GM19043 (cell line): ENCODE data around the gene VGLL4.

Experiments used
- ATAC-seq: cut with Tn5 transposase; IDR thresholded peaks from one replicate; pipeline ENCODE4 v1.9.1; 2021; ENCODE audit warnings: low read depth; ENCODE audit not compliant: unreplicated experiment

The VGLL4 gene

GRCh38 chr3:11555881-11556633, 87.7 kb downstream of the VGLL4 start:
- ATAC-seq, result no peak

DNA sequence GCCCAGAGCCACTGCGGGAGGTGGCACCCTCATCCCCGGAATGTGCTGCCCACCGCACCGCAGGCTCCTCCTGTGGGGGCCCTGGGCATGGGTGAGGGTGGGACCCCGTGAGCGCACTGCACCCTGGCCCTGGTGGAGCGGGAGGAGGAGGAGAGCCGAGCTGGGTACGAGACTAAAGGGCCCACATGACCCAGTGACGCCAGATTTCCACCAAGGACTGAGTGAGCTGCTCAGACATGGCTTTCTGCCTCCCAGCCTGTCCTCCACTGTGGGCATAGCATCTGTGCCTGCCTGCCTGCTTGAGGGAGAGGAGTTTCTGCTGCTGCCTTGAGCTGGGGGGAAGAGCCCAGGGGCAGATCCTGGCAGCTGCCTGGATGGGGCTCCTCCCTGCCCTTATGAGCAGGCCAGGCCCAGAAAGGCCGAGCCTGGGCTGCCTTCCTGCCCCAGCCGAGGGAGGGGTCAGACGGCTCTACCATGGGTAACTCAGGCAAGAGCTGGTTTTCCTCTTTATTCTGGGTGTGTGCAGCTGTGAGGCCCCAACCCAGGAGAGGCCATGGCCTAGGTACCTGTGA, 88.4 kb downstream of the VGLL4 start:
- no peak for ATAC-seq

GRCh38 chr3:11554666-11555065, 89.0 kb downstream of the VGLL4 start:
- no peak for ATAC-seq

DNA sequence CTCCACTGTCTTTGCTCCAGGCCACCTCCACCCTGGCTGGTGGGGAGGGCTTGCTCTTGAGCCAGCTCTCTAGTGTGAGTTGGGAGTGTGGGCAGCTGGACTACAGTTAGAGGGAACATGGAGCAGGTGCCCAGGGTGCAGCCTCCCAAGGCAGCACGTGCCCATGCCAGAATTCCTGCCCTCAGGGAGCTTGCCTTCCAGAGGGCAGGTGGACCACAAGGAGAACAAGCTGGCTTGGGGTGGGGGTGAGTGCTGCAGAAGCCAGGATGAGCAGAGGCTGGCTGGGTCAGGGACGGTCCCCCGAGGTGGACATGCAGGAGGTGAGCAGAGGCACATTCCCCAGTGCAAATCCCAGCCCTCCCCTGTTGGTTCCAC, 89.5 kb downstream of the VGLL4 start:
- ATAC-seq, result no peak

DNA sequence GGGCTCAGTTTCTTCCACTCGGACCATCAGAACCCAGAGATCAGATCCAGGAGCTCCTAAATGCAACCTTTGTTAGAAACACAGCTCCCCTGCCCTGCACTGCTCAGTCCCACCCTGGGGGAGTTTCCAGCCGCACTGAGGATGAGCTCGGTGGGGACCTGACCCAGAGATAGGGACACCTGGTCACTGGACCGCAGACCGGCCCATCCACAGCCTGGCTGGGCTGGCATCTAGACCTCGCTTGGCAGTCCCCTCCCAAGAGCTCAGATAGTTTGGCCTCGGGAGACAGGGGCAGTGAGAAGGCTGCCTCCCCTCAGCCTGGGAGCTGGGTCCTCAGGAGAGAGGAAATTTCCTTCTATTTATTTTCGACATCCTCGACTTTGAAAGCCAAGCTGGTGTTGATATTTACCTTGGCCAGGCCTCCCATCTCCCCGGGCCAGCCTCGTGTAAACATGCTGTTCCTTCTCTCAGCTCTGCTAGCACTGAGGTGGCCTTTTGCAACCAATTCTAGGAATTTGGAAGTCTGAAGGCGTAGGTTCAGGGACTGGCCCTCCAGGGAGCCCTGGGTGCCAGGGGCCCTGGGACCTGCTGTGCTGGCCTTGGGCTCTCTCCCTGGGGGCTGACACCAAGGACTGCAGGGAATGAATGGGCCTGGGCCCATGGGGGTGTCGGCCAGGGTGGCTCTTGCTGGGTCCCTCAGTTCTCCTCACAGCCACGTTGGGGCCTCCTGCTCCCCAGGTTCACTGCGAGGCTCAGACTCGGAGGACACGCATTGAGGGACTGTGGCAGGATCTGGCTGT, 90.1 kb downstream of the VGLL4 start:
- no peak for ATAC-seq

GRCh38 chr3:11552289-11553264, 91.1 kb downstream of the VGLL4 start:
- ATAC-seq, result no peak

DNA sequence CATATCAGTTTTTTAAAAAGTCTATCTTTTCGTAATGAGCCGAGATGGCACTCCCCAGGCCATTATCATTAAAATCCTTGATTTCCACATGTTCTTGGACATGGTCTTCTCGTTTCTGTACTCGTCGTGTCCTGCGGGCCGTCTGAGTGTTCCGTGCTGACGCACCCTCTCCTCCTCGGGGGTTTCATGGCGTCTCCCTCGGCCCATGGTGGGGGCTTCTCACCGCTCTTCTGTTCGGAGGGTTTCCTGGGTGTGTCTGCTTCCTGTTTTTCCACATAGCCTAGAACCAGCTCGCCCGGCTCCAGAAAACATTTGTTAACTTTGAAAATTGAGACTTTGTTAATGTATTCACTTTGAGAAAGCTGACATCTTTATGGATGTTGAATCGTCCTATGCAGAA, 92.7 kb downstream of the VGLL4 start:
- ATAC-seq, result no peak

DNA sequence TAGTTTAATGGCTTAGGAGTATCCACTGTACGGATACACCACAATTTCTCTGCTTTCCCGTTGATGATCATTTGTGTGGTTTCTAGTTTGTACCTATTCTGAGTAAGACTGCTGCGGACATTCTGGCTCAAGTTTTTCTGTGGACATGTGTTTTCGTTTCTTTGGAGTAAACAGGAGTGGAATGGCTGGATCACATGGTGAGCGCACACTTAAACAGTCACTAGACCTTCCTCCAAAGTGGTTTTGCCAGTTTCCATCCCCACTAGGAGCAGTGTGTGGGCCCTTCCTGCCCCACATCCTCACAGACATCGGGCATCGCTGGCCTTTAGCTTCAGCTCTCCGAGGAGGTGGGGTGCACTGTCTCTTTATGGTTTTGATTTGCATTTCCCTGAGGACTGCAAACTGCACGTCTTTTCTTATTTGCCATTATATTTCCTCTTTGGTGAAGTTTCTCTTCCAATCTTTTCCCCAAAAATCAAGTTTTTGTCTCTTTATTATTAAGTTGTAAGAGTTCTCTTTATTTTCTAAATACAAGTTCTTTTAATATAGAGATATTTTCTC, 94.1 kb downstream of the VGLL4 start:
- no peak for ATAC-seq

DNA sequence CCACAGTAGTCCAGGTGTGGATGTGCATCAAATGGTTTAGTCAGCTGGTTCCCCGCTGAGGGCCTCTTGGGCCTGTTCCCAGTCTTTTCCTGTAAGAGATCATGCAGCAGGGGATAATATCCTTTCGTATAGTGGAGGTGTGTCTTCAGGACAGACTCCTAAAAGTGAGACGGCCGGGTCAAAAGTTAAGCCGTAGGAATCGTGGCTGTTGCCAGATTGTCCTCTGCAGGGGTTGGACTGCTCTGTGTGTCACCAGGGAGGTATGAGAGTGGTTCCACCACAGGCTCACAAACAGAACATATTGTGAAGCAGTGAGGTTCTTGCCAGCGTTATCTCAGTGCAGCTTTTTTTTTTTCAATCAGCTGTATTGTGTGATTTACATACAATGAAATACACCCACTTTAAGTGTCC, 95.0 kb downstream of the VGLL4 start:
- ATAC-seq, result no peak

- ATAC-seq, result no peak
Observed at GRCh38 chr3:11547498-11547897, 96.2 kb downstream of the VGLL4 start.

GRCh38 chr3:11546657-11547302, 96.9 kb downstream of the VGLL4 start:
- no peak for ATAC-seq

DNA sequence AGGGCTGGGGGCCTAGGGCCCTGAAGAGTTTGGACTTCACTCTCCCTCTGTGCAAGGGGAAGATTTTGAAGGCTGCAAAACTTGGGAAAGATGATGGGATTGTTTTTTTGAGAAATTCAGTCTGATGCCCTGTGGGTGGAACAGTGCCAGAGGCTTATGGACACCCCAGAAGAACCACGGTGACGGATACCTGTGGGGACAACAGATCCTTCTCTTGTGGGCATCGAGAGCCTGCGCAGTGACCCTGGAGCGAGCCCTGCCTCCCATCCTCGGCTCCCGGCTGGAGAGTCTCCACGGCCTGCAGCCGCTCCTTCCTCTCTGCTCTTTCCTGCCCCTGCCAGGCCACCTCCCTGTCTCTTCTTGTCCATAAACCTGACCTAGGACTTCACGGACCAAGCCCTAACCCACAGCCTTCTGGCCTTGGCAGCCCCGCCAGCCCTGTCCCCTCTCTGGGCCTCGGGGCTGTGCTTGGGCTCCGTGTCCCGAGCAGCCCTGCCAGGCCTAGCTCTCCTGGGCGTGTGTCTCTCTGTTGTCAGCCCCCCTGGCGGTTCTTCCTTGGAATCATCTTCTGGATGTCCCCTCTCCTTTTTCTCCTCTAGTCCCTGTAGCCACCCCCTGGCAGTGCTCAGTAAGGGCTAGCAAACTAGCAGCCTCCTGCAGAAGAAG, 98.4 kb downstream of the VGLL4 start:
- ATAC-seq, result no peak

DNA sequence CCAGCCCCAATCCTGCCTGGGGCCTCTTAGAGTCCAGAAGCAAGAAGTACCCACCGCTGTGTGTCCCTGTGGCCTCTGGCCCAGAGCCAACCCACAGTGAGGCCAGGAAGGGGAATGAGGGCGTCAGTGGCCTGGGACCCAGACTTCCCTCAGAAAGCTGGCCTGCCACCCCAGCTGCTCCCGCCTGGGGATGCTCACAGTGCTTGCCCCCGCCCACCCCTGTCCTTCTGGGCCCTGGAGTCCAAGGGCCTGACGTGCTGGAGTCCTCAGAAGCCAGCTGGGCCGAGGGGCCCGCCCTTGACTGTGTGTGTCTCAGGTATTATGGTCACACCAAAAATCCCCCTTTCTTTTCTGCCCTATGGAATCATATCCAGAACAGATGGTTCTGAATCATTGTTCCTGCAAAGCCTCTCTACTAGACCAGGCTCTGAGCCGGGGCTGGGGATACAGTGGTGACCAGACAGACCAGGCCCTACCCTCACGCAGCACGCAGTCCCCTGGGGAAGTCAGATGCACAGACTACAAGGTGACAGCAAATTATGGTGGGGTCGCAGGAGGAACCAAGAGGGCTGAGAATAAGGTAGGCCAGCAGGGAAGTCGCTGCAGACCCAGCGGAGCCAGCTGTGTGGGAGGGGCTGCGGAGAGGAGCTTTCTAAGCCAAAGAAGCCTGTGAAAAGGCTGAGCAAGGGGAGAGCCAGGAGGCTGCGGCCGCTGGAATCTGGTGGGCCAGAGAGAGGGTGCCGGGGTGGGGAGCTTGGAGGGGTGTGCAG, 99.1 kb downstream of the VGLL4 start:
- no peak for ATAC-seq

DNA sequence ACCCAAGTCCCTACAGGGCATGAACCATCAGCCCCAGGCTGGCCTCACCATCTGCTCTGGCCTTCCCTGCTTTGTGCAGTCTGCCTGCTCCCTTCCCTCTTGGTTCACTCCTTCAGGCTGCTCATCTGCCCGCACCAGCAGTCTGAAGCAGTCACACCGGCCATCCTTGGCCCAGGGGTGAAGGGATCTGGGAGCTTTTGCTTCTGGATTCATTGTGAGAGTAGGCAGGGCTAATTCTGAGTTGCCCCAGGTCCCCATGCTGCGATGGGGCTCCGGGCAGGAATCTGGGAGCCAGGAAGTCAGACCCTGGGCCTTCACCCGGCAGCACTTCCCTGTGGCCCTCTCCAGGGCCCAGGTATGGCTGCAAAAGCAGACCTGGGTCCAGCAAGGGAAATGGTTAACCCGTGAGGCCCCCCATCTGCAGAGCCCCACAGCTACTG, 99.7 kb downstream of the VGLL4 start:
- no peak for ATAC-seq

- no peak for ATAC-seq
Observed at GRCh38 chr3:11543141-11543947, 100.4 kb downstream of the VGLL4 start.

DNA sequence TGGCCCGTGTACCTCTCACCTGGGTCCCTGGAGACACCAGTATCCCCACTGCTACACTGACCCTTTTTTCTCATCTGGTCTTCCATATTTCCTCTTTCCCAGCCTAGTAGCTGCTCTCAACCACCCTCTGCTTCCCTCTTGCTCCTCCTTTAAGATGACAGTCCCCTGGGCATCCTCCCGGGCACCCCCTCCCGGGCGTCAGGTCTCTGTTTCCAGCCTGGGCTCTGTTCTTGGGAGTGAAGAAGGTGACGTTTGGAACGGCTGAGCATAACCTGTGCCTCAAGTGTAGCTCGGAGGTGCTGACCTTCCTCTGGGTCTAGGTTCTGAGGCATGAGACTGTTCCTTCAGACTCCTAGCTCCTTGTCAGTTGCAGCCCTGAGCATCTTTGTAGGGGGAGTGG, 101.2 kb downstream of the VGLL4 start:
- ATAC-seq, result no peak
